ENCODE measurements around the gene TRIM33. TPM values are rescaled to one million over a fixed set of nuclear protein-coding genes. Genes with fewer than 3 reads are reported as not detected.
A peak's percentile ranks its signal among the peaks of the same experiment; 100 is the strongest.
"Not testable (repeated sequence)": the region's sequence is repeated elsewhere in the genome, so short reads cannot be mapped to it uniquely, and the experiment has no call there.

The TRIM33 gene
- total RNA-seq, 2 donors from 2014 or later = 36.7 to 54.9 TPM

- TF ChIP-seq POLR2A (IDR thresholded peaks at IDR 0.05) (no peak), POLR2AphosphoS5 (IDR thresholded peaks at IDR 0.05) (no peak)
- TF ChIP-seq, protein P1, sequence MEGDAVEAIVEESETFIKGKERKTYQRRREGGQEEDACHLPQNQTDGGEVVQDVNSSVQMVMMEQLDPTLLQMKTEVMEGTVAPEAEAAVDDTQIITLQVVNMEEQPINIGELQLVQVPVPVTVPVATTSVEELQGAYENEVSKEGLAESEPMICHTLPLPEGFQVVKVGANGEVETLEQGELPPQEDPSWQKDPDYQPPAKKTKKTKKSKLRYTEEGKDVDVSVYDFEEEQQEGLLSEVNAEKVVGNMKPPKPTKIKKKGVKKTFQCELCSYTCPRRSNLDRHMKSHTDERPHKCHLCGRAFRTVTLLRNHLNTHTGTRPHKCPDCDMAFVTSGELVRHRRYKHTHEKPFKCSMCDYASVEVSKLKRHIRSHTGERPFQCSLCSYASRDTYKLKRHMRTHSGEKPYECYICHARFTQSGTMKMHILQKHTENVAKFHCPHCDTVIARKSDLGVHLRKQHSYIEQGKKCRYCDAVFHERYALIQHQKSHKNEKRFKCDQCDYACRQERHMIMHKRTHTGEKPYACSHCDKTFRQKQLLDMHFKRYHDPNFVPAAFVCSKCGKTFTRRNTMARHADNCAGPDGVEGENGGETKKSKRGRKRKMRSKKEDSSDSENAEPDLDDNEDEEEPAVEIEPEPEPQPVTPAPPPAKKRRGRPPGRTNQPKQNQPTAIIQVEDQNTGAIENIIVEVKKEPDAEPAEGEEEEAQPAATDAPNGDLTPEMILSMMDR (IDR thresholded peaks at IDR 0.05) = no peak
- 84% methylated on average over 2 of the region's 2 CpGs for WGBS
- no peak for DNase-seq (ENCODE audit: low spot score)
- Histone ChIP-seq H3K36me3 (no peaks in the 10 kb centered on the region), H3K9me3 (no peaks in the 10 kb centered on the region), H3K27me3 (replicated peaks; ENCODE audit: insufficient read depth) (no peaks in the 10 kb centered on the region), H3K4me1 (replicated peaks) (no peaks in the 10 kb centered on the region), H3K27ac (no peak overlapping the region), H3K4me3 (no peak overlapping the region)
- intact Hi-C loops (cut with DNase I) = no loop called here
Measured at GRCh38 chr1:114379358-114379757, 131.6 kb downstream of the TRIM33 start.

GRCh38 chr1:114377356-114377755, 133.6 kb downstream of the TRIM33 start:
- Histone ChIP-seq H3K4me3 (no peak overlapping the region), H3K27me3 (replicated peaks; ENCODE audit: insufficient read depth) (no peaks in the 10 kb centered on the region), H3K4me1 (replicated peaks) (no peaks in the 10 kb centered on the region), H3K9me3 (no peaks in the 10 kb centered on the region), H3K27ac (no peak overlapping the region), H3K36me3 (no peaks in the 10 kb centered on the region)
- intact Hi-C loops (cut with DNase I) = no loop called here
- TF ChIP-seq POLR2AphosphoS5 (IDR thresholded peaks at IDR 0.05) (no peak), POLR2A (IDR thresholded peaks at IDR 0.05) (no peak)
- TF ChIP-seq, protein P1 (IDR thresholded peaks at IDR 0.05) = no peak
- DNase-seq (ENCODE audit: low spot score) = no peak

- Histone ChIP-seq H3K27ac (peak overlapping the region; percentile 40 to 54), H3K4me3 (no peak overlapping the region), H3K4me1 (replicated peaks) (no peaks in the 10 kb centered on the region), H3K27me3 (replicated peaks; ENCODE audit: insufficient read depth) (no peaks in the 10 kb centered on the region), H3K9me3 (no peaks in the 10 kb centered on the region), H3K36me3 (no peaks in the 10 kb centered on the region)
- DNase-seq (ENCODE audit: low spot score) = no peak
- TF ChIP-seq POLR2A (IDR thresholded peaks at IDR 0.05) (no peak), POLR2AphosphoS5 (IDR thresholded peaks at IDR 0.05) (peak; percentile 27)
- TF ChIP-seq, protein P1 (IDR thresholded peaks at IDR 0.05) = no peak
- WGBS = 3% methylated on average over 1 of the region's 1 CpG
- intact Hi-C loops (cut with DNase I) = no loop called here
Measured at GRCh38 chr1:114369930-114370329, 141.1 kb downstream of the TRIM33 start.

DNA sequence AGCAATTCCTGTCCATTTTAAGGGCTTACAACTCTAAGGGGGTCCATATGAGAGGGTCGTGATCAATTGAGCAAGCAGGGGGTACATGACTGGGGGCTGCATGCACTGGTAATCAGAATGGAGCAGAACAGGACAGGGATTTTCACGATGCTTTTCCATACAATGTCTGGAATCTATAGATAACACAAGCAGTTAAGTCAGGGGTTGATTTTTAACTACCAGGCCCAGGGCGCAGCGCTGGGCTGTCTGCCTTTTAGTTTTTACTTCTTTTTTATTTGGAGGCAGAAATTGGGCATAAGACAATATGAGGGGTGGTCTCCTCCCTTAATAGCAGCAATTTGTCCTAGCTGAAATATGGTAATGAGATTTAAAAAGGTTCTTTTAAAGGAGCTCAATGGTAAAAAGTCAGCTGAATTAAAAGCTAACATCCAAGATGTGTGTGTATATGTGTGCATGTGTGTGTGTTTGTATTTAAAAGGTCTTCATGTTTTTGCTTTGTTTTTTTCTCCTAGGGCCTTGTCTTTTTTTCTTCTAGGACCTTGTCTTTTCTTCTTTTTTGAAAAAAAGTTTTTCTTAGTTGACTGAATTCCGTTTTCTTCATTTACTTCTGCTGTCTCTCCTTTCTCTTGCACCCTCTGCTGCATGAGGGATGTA, 141.6 kb downstream of the TRIM33 start:
- H3K4me1 ChIP-seq (replicated peaks); H3K4me3 ChIP-seq; H3K36me3 ChIP-seq; DNase-seq (ENCODE audit: low spot score); H3K9me3 ChIP-seq; intact Hi-C loops (cut with DNase I); H3K27me3 ChIP-seq (replicated peaks; ENCODE audit: insufficient read depth): not testable (repeated sequence)
- 61% methylated on average over 5 of the region's 5 CpGs for WGBS
- H3K27ac ChIP-seq = peak overlapping the region; percentile 40 to 54

GRCh38 chr1:114368560-114369255, 142.3 kb downstream of the TRIM33 start:
- no peak overlapping the region for H3K4me3 ChIP-seq
- TF ChIP-seq POLR2AphosphoS5 (IDR thresholded peaks at IDR 0.05) = no peak
- TF ChIP-seq, protein P1 (IDR thresholded peaks at IDR 0.05) = no peak
- TF ChIP-seq POLR2A (IDR thresholded peaks at IDR 0.05) = no peak
- peak overlapping the region; percentile 40 to 54 for H3K27ac ChIP-seq
- intact Hi-C loops (cut with DNase I) = no loop called here
- no peaks in the 10 kb centered on the region for H3K27me3 ChIP-seq (replicated peaks; ENCODE audit: insufficient read depth)
- 91% methylated on average over 14 of the region's 15 CpGs for WGBS
- no peaks in the 10 kb centered on the region for H3K36me3 ChIP-seq
- no peak for DNase-seq (ENCODE audit: low spot score)
- H3K9me3 ChIP-seq = no peaks in the 10 kb centered on the region
- no peaks in the 10 kb centered on the region for H3K4me1 ChIP-seq (replicated peaks)

Measured in prostate gland (tissue), 2 donors.